ENCODE measurements around the gene ACE. TPM values are rescaled to one million over a fixed set of nuclear protein-coding genes. Genes with fewer than 3 reads are reported as not detected.

ACE gene
- 22.8 and 41.0 TPM in 2 replicates for total RNA-seq

DNA sequence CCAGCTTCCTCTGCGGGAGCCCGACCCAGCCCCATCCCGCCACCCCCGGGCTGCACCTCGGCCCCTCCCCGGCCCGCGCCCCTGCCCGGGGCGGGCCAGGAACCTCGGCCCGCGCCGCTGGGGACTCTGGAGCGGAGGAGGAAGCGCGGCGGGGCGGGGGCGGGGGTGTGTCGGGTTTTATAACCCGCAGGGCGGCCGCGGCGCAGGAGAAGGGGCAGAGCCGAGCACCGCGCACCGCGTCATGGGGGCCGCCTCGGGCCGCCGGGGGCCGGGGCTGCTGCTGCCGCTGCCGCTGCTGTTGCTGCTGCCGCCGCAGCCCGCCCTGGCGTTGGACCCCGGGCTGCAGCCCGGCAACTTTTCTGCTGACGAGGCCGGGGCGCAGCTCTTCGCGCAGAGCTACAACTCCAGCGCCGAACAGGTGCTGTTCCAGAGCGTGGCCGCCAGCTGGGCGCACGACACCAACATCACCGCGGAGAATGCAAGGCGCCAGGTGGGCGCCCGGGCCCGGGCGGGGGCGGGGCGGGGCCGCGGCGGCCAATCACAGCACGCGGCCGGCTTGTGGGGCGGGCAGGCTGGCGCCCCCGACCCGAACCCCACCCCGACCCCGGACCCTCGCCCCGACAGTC is at the start of gene ACE:
TSS of gene ACE (plus strand) at position 208 of the 626 bp plus-strand sequence. CDS start at position 242, 34 bp downstream.

DNA sequence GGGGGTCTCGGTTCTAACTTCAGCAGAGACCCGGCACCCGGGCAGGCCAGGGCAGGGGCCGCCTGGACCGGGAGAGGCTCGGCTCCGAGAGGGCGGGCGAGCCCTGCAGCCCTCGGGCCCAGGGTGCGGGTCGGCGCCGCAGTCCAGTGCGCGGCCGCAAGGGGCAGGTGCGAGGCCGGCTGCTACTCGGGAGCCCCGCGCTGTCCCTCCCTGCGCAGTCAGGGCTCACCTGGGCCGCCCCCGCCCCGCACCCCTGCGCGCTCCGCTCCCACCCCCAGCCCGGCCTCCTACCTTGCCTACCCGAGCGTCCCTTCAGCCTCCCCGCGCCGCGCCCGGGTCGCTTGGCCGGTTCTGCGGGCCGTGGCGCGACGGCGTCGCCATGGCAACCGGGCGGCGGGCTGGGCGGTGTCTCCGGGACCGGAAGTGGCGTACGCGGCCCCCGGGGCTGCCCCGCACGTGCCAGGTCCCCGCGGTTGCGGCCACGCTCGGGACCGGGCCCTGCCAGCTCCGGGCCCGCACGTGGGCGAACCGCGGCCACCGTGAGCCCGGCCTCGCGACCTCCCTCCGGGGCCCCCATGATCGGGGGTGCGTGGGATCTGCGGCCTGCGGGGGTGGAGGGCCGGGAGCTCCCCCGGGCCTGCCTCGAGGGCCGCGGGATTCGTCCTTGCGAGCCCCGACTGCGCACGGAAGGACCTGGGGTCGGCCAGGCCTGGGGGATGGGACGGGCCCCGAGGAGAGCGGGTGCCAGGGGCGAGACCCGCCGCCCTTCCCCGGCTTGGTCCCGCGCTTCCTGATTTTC is 30.7 kb upstream of the ACE start, which contains the start of gene CYB561:
TSS of gene CYB561 (minus strand) at position 353 of the 799 bp plus-strand sequence. CDS start 8,759 bp downstream, outside the sequence.

DNA sequence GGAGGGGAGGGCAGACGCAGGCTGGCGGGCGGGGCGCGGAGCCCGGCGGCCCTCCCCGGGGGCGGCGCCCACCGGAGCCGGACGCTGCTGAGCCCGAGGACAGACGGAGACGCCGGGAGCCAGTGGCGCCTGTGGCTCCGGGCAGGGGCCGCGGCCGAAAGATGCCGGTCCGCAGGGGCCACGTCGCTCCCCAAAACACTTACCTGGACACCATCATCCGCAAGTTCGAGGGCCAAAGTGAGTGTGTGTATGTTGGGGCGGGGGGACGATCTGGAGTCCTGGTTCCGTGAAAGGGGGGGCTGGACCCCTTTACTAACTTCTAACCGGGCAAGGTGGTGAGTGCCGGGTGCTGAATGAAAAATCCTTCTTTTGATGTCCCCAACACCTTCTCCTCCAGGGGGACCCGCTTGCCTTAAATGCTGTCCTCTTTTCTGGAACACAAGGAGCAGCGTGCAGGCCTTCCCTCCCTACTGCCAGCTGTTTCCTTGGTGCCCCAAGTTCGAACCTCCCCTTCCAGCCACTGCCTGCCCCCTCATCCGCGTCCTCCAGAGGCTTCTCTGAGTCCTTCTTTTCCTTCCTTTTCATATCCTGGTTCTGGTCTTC is 46.5 kb downstream of the ACE start, which contains the start of gene KCNH6:
TSS of gene KCNH6 (plus strand) at position 106 of the 603 bp plus-strand sequence. CDS start at position 162, 56 bp downstream.

Other genes with a start within 250 kb of the ACE start
- gene CYB561, start 30.8 kb upstream of the ACE start, total RNA-seq: 9.1 and 10.0 TPM in 2 replicates
- gene KCNH6, start 46.3 kb downstream of the ACE start, total RNA-seq: not detected in 2 replicates
- gene DCAF7, start 73.4 kb downstream of the ACE start, total RNA-seq: 20.3 and 24.0 TPM in 2 replicates
- 14.9 and 16.1 TPM in 2 replicates for gene TACO1, start 123.8 kb downstream of the ACE start, total RNA-seq
- gene MAP3K3, start 145.4 kb downstream of the ACE start, total RNA-seq: 26.4 and 28.0 TPM in 2 replicates
- gene LIMD2, start 223.1 kb downstream of the ACE start, total RNA-seq: 13.9 and 16.3 TPM in 2 replicates